CD4-positive, alpha-beta T cell treated with Interleukin-17A for 1 hour (primary cell): ENCODE measurements around the gene ACADVL.

Source experiments
- DNase-seq: peaks from one replicate; pipeline ENCODE4 v3.0.0-alpha.2; 2020

ACADVL gene

GRCh38 chr17:7217113-7217987 is 2.4 kb upstream of the ACADVL start:
- peak; percentile 34 for DNase-seq

GRCh38 chr17:7218166-7218565 is 1.6 kb upstream of the ACADVL start:
- DNase-seq, result no peak

GRCh38 chr17:7218758-7219157 is 980 bp upstream of the ACADVL start:
- DNase-seq, result no peak

GRCh38 chr17:7219229-7219811 is 418 bp upstream of the ACADVL start:
- DNase-seq, result no peak

GRCh38 chr17:7220593-7221277 is 997 bp downstream of the ACADVL start:
- DNase-seq, result peak; percentile 71

GRCh38 chr17:7221278-7222092 is 1.7 kb downstream of the ACADVL start:
- no peak for DNase-seq

GRCh38 chr17:7222093-7222971 is 2.6 kb downstream of the ACADVL start:
- DNase-seq, result no peak

- no peak for DNase-seq
Measured at GRCh38 chr17:7222972-7223292, 3.2 kb downstream of the ACADVL start.

GRCh38 chr17:7223375-7223774 is 3.6 kb downstream of the ACADVL start:
- no peak for DNase-seq

GRCh38 chr17:7224110-7224509 is 4.4 kb downstream of the ACADVL start:
- DNase-seq, result no peak

- no peak for DNase-seq
Measured at GRCh38 chr17:7224661-7225111, 4.9 kb downstream of the ACADVL start.

- no peak for DNase-seq
Measured at GRCh38 chr17:7225711-7226331, 6.1 kb downstream of the ACADVL start.

GRCh38 chr17:7226721-7227710 is 7.3 kb downstream of the ACADVL start:
- DNase-seq, result no peak

GRCh38 chr17:7228920-7229319 is 9.2 kb downstream of the ACADVL start:
- no peak for DNase-seq

- DNase-seq, result no peak
Measured at GRCh38 chr17:7229504-7229903, 9.8 kb downstream of the ACADVL start.

- no peak for DNase-seq
Measured at GRCh38 chr17:7232114-7232513, 12.4 kb downstream of the ACADVL start.

- DNase-seq, result no peak
Measured at GRCh38 chr17:7233701-7234082, 14.0 kb downstream of the ACADVL start.

- peak; percentile 96 for DNase-seq
Measured at GRCh38 chr17:7234083-7234951, 14.6 kb downstream of the ACADVL start, which contains the start of gene DVL2. Gene DVL2, minus strand, starts transcription at chr17:7234517. Its CDS starts 255 bp downstream, at chr17:7234262.
